K562 (cell line): ENCODE measurements around the gene NR1H3. TPM values are rescaled to one million over a fixed set of nuclear protein-coding genes. Genes with fewer than 3 reads are reported as not detected.

ENCODE experiments used
- ERF ChIP-seq: fragments of 450-650 bp; formaldehyde crosslinking; IDR thresholded peaks from 2 replicates; pipeline ENCODE4 v1.4.0; 2020; ENCODE audit warnings: mild to moderate bottlenecking, mixed read lengths
- FOXK2 ChIP-seq, 2 experiments: fragments of 450-650 bp; IDR thresholded peaks in 1 of 2; conservative IDR thresholded peaks in 1 of 2; 2 replicates each; pipeline ENCODE4 v1.6.1; 2016; ENCODE audit warnings: low read depth in 2 of 2, mild to moderate bottlenecking in 1 of 2
- HNRNPK ChIP-seq: fragments of 200-400 bp; formaldehyde crosslinking; IDR thresholded peaks from one replicate; pipeline ENCODE4 v1.6.1; 2018; ENCODE audit warnings: mild to moderate bottlenecking, low read depth, low read length; ENCODE audit not compliant: poor library complexity, severe bottlenecking
- HSF4 ChIP-seq: fragments of 250-450 bp; sonication (Bioruptor Pico); IDR thresholded peaks from 2 replicates; pipeline ENCODE4 v2.1.2; 2022; ENCODE audit warnings: mild to moderate bottlenecking, moderate library complexity, borderline replicate concordance
- MCM7 ChIP-seq, 2 experiments: fragments of 450-650 bp; IDR thresholded peaks; 2 replicates each; pipeline ENCODE4 v1.6.1; 2016 to 2018
- NCOA4 ChIP-seq: fragments of 450-650 bp; IDR thresholded peaks from 2 replicates; pipeline ENCODE4 v1.6.1; 2018; ENCODE audit warnings: mild to moderate bottlenecking; ENCODE audit not compliant: partially characterized antibody
- NEUROD1 ChIP-seq: fragments of 150-350 bp; IDR thresholded peaks from 2 replicates; pipeline ENCODE4 v1.6.1; 2014; ENCODE audit warnings: borderline replicate concordance, low read length, low read depth; ENCODE audit not compliant: partially characterized antibody
- POLR2AphosphoS5 ChIP-seq: IDR thresholded peaks from 2 replicates; pipeline ENCODE4 v1.6.1; 2011; ENCODE audit warnings: mild to moderate bottlenecking, low read depth, low read length, moderate library complexity; ENCODE audit not compliant: control insufficient read depth, insufficient read depth
- SPI1 ChIP-seq: IDR thresholded peaks from 2 replicates; pipeline ENCODE4 v1.6.1; 2011; ENCODE audit warnings: low read depth, low read length, control low read depth, borderline replicate concordance
- ZKSCAN1 ChIP-seq: fragments of 150-350 bp; IDR thresholded peaks from 2 replicates; pipeline ENCODE4 v1.6.1; 2016; ENCODE audit warnings: low read depth, low read length
- ZNF444 ChIP-seq: fragments of 250-450 bp; sonication (Bioruptor Pico); IDR thresholded peaks from 2 replicates; pipeline ENCODE4 v1.4.0; 2020; ENCODE audit warnings: mild to moderate bottlenecking, moderate library complexity
- ZNF507 ChIP-seq: conservative IDR thresholded peaks from 2 replicates; pipeline ENCODE4 v1.6.1; 2017; ENCODE audit warnings: missing genetic modification characterization, missing compliant biosample characterization
- ZNF77 ChIP-seq: fragments of 250-450 bp; sonication (Bioruptor Pico); IDR thresholded peaks from 2 replicates; pipeline ENCODE4 v1.5.0; 2020
- ZSCAN29 ChIP-seq: fragments of 450-650 bp; IDR thresholded peaks from 2 replicates; pipeline ENCODE4 v1.6.1; 2017
- ZZZ3 ChIP-seq: fragments of 450-650 bp; IDR thresholded peaks from 2 replicates; pipeline ENCODE4 v1.6.1; 2016; ENCODE audit warnings: antibody characterized with exemption, mild to moderate bottlenecking, moderate library complexity
- polyA plus RNA-seq, 8 experiments: library from polyadenylated mRNA; depleted of rRNA in 4 of 8; stranded (reverse) in 5 of 8; unstranded in 3 of 8; fragments of >200 nt; fragmentation: Nextera tagmentation in 2 of 8; fragmentation: Illumina TruSeq in 1 of 8; extraction: Ambion mirVana in 2 of 8; extraction: Trizol in 1 of 8; gene quantifications; 2 replicates each; pipeline versions ENCODE4 v1.2.1 to v1.2.3, GENCODE V29; 2011 to 2014; ENCODE audit warnings: inconsistent platforms in 1 of 8, missing spikeins in 1 of 8
- total RNA-seq, 7 experiments: library from RNA; depleted of rRNA in 6 of 7; stranded (reverse); fragments of >200 nt in 6 of 7; fragmentation: Illumina TruSeq in 2 of 7; extraction: Trizol in 2 of 7; gene quantifications; 2 replicates each; pipeline versions ENCODE4 v1.2.1 to v1.2.3, GENCODE V29; 2011 to 2021; ENCODE audit warnings: low replicate concordance in 1 of 7
- TF ChIP-seq, protein P1 (sequence below): fragments of 200-800 bp; sonication (Bioruptor generic); IDR thresholded peaks from 2 replicates; pipeline ENCODE4 v1.6.1; 2017; ENCODE audit warnings: missing genetic modification characterization, missing compliant biosample characterization
- TF ChIP-seq, protein P2 (sequence below): IDR thresholded peaks from 2 replicates; pipeline ENCODE4 v1.6.1; 2011; ENCODE audit not compliant: insufficient read length; ENCODE audit errors: extremely low read depth

NR1H3 gene
- total and polyA plus RNA-seq, 9 of the 15 experiments (the other 6 are each of a cell fraction or from before 2014, with no cell fraction given): 8.2 to 26.0 (median 11.9) TPM

DNA sequence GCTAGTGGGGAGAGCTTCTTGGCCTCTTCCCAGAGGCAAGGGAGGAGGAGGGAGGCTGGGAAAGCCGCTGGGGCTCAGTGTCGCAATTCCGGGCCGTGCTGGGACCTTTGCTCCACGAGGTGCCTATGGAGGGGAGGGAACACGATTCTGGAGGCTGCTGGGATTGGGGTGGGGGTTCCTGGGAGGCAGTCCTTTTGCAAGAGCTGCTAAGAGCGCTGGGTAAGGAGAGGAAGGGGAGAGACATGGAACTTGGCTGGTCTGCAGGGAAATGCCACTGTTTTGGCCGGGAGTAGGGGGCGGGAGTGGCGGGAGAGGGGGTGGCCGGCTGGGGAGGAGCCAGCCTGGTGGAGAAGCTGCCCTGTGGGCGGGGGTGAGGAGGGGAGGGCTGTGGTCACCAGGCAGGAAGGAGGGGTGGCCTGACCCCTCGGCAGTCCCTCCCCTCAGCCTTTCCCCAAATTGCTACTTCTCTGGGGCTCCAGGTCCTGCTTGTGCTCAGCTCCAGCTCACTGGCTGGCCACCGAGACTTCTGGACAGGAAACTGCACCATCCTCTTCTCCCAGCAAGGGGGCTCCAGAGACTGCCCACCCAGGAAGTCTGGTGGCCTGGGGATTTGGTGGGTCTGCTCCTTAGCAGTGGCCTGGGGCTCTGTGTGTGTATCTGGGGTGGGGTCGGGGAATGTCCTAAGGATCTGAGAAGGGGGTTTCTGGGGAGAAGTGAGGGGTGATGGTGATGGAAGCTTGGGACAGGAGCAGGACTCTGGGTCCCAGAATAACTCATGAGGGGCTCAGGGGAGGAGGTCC lies at the start of gene NR1H3 (continued):
- TF ChIP-seq, protein P1, sequence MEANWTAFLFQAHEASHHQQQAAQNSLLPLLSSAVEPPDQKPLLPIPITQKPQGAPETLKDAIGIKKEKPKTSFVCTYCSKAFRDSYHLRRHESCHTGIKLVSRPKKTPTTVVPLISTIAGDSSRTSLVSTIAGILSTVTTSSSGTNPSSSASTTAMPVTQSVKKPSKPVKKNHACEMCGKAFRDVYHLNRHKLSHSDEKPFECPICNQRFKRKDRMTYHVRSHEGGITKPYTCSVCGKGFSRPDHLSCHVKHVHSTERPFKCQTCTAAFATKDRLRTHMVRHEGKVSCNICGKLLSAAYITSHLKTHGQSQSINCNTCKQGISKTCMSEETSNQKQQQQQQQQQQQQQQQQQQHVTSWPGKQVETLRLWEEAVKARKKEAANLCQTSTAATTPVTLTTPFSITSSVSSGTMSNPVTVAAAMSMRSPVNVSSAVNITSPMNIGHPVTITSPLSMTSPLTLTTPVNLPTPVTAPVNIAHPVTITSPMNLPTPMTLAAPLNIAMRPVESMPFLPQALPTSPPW: peak; percentile 75
- TF ChIP-seq MCM7 (IDR thresholded peaks at IDR 0.05) (no peak), ZNF507 (tag) (no peak), POLR2AphosphoS5 (no peak), ZNF77 (CRISPR knock-in tag) (no peak), FOXK2 (conservative IDR thresholded peaks at IDR 0.05 in 1 of 2, IDR thresholded peaks at IDR 0.05 in 1 of 2; ENCODE audit: low read depth in 2 of 2) (no peak), ZZZ3 (no peak), ERF (CRISPR knock-in tag) (no peak), ZSCAN29 (no peak), ZNF444 (CRISPR knock-in tag) (no peak), ZKSCAN1 (no peak), HNRNPK (no peak), SPI1 (no peak), NEUROD1 (no peak), HSF4 (CRISPR knock-in tag) (no peak), NCOA4 (no peak)
- TF ChIP-seq, protein P2, sequence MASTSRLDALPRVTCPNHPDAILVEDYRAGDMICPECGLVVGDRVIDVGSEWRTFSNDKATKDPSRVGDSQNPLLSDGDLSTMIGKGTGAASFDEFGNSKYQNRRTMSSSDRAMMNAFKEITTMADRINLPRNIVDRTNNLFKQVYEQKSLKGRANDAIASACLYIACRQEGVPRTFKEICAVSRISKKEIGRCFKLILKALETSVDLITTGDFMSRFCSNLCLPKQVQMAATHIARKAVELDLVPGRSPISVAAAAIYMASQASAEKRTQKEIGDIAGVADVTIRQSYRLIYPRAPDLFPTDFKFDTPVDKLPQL: no peak
